Activated CD8-positive, alpha-beta memory T cell treated with anti-CD3 and anti-CD28 coated beads for 24 hours (primary cell): ENCODE measurements around the gene BTBD2.

Source experiments
- DNase-seq: peaks from one replicate; pipeline ENCODE4 v3.0.0-alpha.2; 2020

Gene BTBD2

GRCh38 chr19:1956868-1957492 is 58.5 kb downstream of the BTBD2 start:
- DNase-seq, result no peak

GRCh38 chr19:1956122-1956494 is 59.4 kb downstream of the BTBD2 start:
- DNase-seq, result no peak

- no peak for DNase-seq
Observed at GRCh38 chr19:1955171-1956121, 60.1 kb downstream of the BTBD2 start.

- no peak for DNase-seq
Observed at GRCh38 chr19:1954532-1954933, 61.0 kb downstream of the BTBD2 start.

- DNase-seq, result no peak
Observed at GRCh38 chr19:1953441-1954094, 61.9 kb downstream of the BTBD2 start.

- DNase-seq, result no peak
Observed at GRCh38 chr19:1953037-1953436, 62.5 kb downstream of the BTBD2 start.

GRCh38 chr19:1952635-1953034 is 62.9 kb downstream of the BTBD2 start:
- no peak for DNase-seq

GRCh38 chr19:1950640-1951039 is 64.9 kb downstream of the BTBD2 start:
- no peak for DNase-seq

- no peak for DNase-seq
Observed at GRCh38 chr19:1949304-1950101, 66.0 kb downstream of the BTBD2 start.

- DNase-seq, result no peak
Observed at GRCh38 chr19:1947651-1948209, 67.8 kb downstream of the BTBD2 start.

- no peak for DNase-seq
Observed at GRCh38 chr19:1945899-1946298, 69.6 kb downstream of the BTBD2 start.

- DNase-seq, result no peak
Observed at GRCh38 chr19:1944916-1945561, 70.5 kb downstream of the BTBD2 start.

- DNase-seq, result no peak
Observed at GRCh38 chr19:1944088-1944915, 71.2 kb downstream of the BTBD2 start.

GRCh38 chr19:1943661-1944087 is 71.8 kb downstream of the BTBD2 start:
- DNase-seq, result no peak

GRCh38 chr19:1942934-1943555 is 72.5 kb downstream of the BTBD2 start:
- no peak for DNase-seq

- DNase-seq, result peak; percentile 84
Observed at GRCh38 chr19:1942078-1942933, 73.2 kb downstream of the BTBD2 start.

GRCh38 chr19:1941146-1942077 is 74.1 kb downstream of the BTBD2 start, which contains the start of gene CSNK1G2:
CSNK1G2 (plus strand) TSS chr19:1941172; CDS start chr19:1969773, 28,601 bp downstream.
- no peak for DNase-seq

GRCh38 chr19:1938071-1938470 is 77.4 kb downstream of the BTBD2 start:
- DNase-seq, result no peak
